PC-3 (cell line): ENCODE data around the gene LUC7L3.

ENCODE experiments used
- EZH2 ChIP-seq: fragments of 300-600 bp; sonication (generic); IDR thresholded peaks from one replicate; pipeline ENCODE4 v1.6.1; 2017; ENCODE audit warnings: antibody characterized with exemption, mild to moderate bottlenecking, low read length; ENCODE audit not compliant: unreplicated experiment
- EZH2phosphoT487 ChIP-seq: fragments of 300-600 bp; sonication (generic); IDR thresholded peaks from 2 replicates; pipeline ENCODE4 v1.6.1; 2018; ENCODE audit warnings: mild to moderate bottlenecking, antibody characterized with exemption, low read length, borderline replicate concordance
- TF ChIP-seq, protein P1 (sequence below): fragments of 300-600 bp; sonication (generic); conservative IDR thresholded peaks from 2 replicates; pipeline ENCODE4 v1.5.1; 2017; ENCODE audit warnings: antibody characterized with exemption, low read depth, mild to moderate bottlenecking, low read length

DNA sequence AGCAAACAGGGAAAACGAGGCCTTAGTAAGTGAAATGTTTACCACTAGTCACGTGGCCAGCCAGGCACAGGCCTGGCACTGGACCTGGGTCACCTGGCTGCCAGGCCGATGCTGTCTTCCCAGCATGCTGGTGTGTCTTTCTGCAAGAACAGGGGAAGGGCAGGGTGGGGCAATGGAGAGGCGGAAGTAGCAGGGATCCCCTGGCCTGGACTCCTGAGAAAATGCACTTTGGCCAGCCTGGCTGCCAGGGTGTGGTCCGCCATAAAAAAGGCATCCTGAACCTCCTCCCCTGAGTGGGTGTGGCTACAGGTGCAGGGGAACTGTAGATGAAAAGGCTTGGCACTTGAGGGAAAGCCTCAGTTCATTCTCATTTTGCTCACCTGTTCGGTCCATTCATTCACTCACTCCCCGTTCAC lies 49.0 kb downstream of the LUC7L3 start:
- TF ChIP-seq, protein P1, sequence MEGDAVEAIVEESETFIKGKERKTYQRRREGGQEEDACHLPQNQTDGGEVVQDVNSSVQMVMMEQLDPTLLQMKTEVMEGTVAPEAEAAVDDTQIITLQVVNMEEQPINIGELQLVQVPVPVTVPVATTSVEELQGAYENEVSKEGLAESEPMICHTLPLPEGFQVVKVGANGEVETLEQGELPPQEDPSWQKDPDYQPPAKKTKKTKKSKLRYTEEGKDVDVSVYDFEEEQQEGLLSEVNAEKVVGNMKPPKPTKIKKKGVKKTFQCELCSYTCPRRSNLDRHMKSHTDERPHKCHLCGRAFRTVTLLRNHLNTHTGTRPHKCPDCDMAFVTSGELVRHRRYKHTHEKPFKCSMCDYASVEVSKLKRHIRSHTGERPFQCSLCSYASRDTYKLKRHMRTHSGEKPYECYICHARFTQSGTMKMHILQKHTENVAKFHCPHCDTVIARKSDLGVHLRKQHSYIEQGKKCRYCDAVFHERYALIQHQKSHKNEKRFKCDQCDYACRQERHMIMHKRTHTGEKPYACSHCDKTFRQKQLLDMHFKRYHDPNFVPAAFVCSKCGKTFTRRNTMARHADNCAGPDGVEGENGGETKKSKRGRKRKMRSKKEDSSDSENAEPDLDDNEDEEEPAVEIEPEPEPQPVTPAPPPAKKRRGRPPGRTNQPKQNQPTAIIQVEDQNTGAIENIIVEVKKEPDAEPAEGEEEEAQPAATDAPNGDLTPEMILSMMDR, result no peak
- TF ChIP-seq EZH2phosphoT487 (no peak), EZH2 (no peak)
